Heart left ventricle (tissue), 16 donors: ENCODE results near the gene ADAMTS4. TPM values are rescaled to one million over a fixed set of nuclear protein-coding genes. Genes with fewer than 3 reads are reported as not detected.

ENCODE experiments used
- ATAC-seq, 4 donors: fragments of 200-7000 bp; cut with Tn5 transposase; one replicate each; pipeline ENCODE4 v1.9.1; 2020 to 2022; ENCODE audit warnings: moderate library complexity in 4 of 4, mild to moderate bottlenecking in 3 of 4, moderate number of reproducible peaks in 1 of 4
- DNase-seq, 5 donors: peaks; one replicate each; pipeline ENCODE4 v3.0.0-alpha.2; 2020
- H3K27ac ChIP-seq, 12 donors: fragments of 200-600 bp; sonication (generic) in 4 of 12; one replicate each; pipeline versions ENCODE4 v1.5.0 to v1.8.0; 2016 to 2022; ENCODE audit warnings: mild to moderate bottlenecking in 2 of 12
- H3K27me3 ChIP-seq, 9 donors: fragments of 200-600 bp; sonication (generic) in 2 of 9; one replicate each; pipeline versions ENCODE4 v1.5.1 to v1.8.0; 2016 to 2022; ENCODE audit warnings: mild to moderate bottlenecking in 3 of 9
- H3K36me3 ChIP-seq, 9 donors: fragments of 200-600 bp; sonication (generic) in 2 of 9; one replicate each; pipeline versions ENCODE4 v1.5.0 to v1.8.0; 2018 to 2022; ENCODE audit warnings: mild to moderate bottlenecking in 2 of 9
- H3K4me1 ChIP-seq, 12 donors: fragments of 200-600 bp; sonication (generic) in 4 of 12; one replicate each; pipeline versions ENCODE4 v1.5.0 to v1.8.0; 2016 to 2022; ENCODE audit warnings: mild to moderate bottlenecking in 3 of 12
- H3K4me3 ChIP-seq, 12 donors: fragments of 200-600 bp; sonication (generic) in 4 of 12; one replicate each; pipeline versions ENCODE4 v1.5.0 to v1.8.0; 2017 to 2022; ENCODE audit warnings: mild to moderate bottlenecking in 9 of 12, moderate library complexity in 4 of 12
- H3K9me3 ChIP-seq, 12 donors: fragments of 200-600 bp; sonication (generic) in 4 of 12; one replicate each; pipeline versions ENCODE4 v1.5.0 to v1.8.0; 2016 to 2022; ENCODE audit warnings: mild to moderate bottlenecking in 1 of 12
- CTCF ChIP-seq, 12 donors: fragments of 200-600 bp; sonication (generic) in 4 of 12; IDR thresholded peaks; one replicate each; pipeline versions ENCODE4 v1.5.0 to v1.8.0; 2018 to 2022; ENCODE audit warnings: antibody characterized with exemption in 12 of 12, mild to moderate bottlenecking in 5 of 12
- POLR2A ChIP-seq, 2 donors: fragments of 450-650 bp; IDR thresholded peaks; one replicate each; pipeline ENCODE4 v1.6.1; 2017; ENCODE audit warnings: antibody characterized with exemption in 2 of 2, mild to moderate bottlenecking in 2 of 2, moderate library complexity in 2 of 2
- WGBS, 4 donors: extraction: QIAGEN DNeasy Blood & Tissue Kit in 2 of 4; methylation state at CpG; one replicate each; pipeline versions ENCODE4 v1.1.5 to v1.1.7; 2013 to 2018; 5-methylcytosine and 5-hydroxymethylcytosine counted together
- intact Hi-C, 10 donors: fragments of 100-400 bp; cut with DNase I; formaldehyde crosslinking; loops; one replicate each; pipeline versions ENCODE4 v1.11.1 to v1.14.2; 2022
- polyA plus RNA-seq, 2 donors: library from polyadenylated mRNA; stranded (reverse); fragments of 200-250 nt; gene quantifications; one replicate each; pipeline ENCODE4 v1.2.3, GENCODE V29; 2013
- total RNA-seq, 9 donors: library from RNA; depleted of rRNA in 2 of 9; stranded (reverse); fragments of >200 nt in 2 of 9; fragmentation: NEBNext Ultra II Directional in 3 of 9; extraction: Animal tissue kit (Norgen Biotek cat#: 25700) in 3 of 9; gene quantifications; one replicate each; pipeline versions ENCODE4 v1.1.0 to v1.2.4, GENCODE V29; 2016 to 2023
- donor health status: ischemic (EF 13 %, LVEDD 7.1; RV severe dilation, severe dysfunction).
- donor health status: healthy with polysubstance abuse.
- donor health status: DM: no; HTN: yes; CAD: no.
- donor health status: DM: no; HTN: no; CAD: no.
- donor health status: ischemic (EF 25% LVEDD 6.9; RV normal size, moderate dysfunction).
- donor health status: ischemic (EF 25% LVEDD 5.7; RV mildly dilated, moderate dysfunction).
- donor health status: healthy.
- donor health status: DM: yes; HTN: yes; CAD: no.
- donor health status: ischemic (EF 35%, LVEDD 5.7; RV mildly dilated, moderate dysfunction).
- donor health status: nonischemic (EF 11% LVEDD 7.7; RV severe dilation, severe dysfunction).
- donor health status: DM: yes; HTN: yes; CAD: no.
- donor health status: PGD.
- donor health status: ischemic (EF 29% LVEDD 5.4; RV normal size, mild dysfunction).
- donor health status: nonischemic (EF 23%, LVEDD 6.1; RV moderate dilation, normal function).

The ADAMTS4 gene
- total and polyA plus RNA-seq, 11 donors, result 1.6 to 65.2 (median 6.1) TPM

DNA sequence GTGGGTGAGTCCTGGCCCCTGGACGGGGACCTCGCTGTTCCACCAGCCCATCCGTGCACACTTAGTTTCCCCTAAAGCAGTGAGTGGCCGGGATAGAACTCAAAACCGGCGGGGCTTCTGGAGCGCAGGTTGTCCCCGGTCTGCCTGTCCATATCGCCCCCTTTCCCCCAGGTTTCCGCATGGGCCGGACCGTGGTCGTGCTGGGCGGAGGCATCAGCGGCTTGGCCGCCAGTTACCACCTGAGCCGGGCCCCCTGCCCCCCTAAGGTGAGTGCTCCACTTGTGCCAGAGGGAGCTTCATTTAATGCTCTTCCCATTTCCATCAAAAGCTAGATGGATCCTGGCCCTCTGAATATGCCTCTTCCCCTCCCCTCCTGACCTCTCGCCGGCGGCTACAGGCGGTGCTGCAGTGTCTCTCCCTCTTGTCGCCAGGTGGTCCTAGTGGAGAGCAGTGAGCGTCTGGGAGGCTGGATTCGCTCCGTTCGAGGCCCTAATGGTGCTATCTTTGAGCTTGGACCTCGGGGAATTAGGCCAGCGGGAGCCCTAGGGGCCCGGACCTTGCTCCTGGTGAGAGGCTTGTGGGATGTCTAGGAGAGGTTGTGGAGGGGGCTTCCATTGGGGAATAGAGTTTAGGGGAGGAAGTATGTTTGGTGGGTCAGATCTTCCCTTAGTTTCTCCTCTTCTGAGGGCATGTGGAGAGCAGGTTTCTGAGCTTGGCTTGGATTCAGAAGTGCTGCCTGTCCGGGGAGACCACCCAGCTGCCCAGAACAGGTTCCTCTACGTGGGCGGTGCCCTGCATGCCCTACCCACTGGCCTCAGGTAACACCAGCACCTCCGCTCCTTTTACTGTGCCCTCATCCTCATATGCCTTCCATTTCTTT, 31.9 kb downstream of the ADAMTS4 start:
- Histone ChIP-seq H3K36me3 (peaks cover 0 to 70% (median 57%) of the 10 kb centered on the region in 9 donors), H3K9me3 (no peaks in the 10 kb centered on the region), H3K27me3 (no peaks in the 10 kb centered on the region), H3K4me1 (peaks cover 0 to 29% (median 20%) of the 10 kb centered on the region in 12 donors), H3K27ac (peak overlapping the region; percentile 75 to 92 (median 83)), H3K4me3 (peak overlapping the region; percentile 59 to 92 (median 77))
- WGBS, 4 donors, result 7 to 8% (median 8%) methylated on average over 32 to 33 of the region's 33 CpGs
- TF ChIP-seq CTCF (IDR thresholded peaks at IDR 0.05) (no peak), POLR2A (IDR thresholded peaks at IDR 0.05) (no peak)
- DNase-seq (no peak), ATAC-seq (peak in 1 of 4 donors; percentile 0)
- intact Hi-C loops, result no loop called here

DNA sequence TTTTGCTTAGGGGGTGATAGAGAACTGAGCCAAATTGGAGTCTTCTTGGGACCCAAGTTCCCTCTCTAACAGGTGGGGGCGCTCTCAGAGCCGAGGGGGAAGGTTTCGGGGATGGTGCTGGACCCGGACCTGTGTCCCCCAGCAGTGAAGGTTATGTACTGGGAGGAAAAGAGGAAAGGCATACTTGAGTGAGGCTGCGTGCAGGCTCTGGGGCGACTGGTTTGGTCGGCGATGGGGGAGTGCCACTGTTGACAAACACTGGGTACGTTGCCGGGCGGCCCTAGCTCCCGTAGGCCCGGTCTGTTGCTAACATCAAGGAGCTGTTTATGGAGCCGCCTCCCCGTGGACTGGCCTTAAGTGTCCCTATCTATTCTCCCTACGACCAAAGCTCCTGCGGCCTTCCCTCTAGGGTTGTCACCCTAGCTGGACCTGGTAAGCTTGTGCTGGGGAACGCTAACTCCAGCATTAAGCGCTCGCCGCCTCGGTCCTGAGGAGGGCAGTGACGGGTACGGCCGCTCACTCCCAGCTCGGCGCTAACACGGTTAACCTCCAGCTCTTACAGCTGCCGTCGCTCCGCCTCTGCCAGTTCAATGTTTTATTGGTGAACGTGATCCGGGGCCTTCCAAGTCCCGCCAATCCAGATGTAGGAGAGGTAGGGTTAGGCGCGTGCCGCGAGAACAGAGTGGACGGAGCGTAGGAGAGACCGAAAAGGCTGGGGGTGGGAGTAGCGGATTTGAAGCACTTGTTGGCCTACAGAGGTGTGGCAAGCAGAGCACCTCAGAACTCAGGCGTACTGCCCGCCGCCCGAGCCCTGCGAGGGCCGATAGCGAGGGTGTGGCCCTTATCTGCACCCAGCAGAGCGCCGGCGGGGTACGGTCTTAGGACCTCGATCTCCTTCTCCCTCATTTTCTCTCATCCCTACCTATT, 32.8 kb downstream of the ADAMTS4 start, which contains the start of gene PPOX:
PPOX (plus strand) TSS at position 685 of the 927 bp plus-strand sequence. CDS start 422 bp downstream, outside the sequence.
- DNase-seq (peak; percentile 96 to 98 (median 97)), ATAC-seq (peak; percentile 96 to 97 (median 96))
- TF ChIP-seq POLR2A (IDR thresholded peaks at IDR 0.05), result peak; percentile 42 to 67
- peak in 10 of 12 donors; percentile 16 to 57 (median 40) for TF ChIP-seq CTCF (IDR thresholded peaks at IDR 0.05)
- intact Hi-C loops, result no loop called here
- H3K4me3 ChIP-seq, result peak within 1 kb of the TSS; percentile 59 to 92 (median 77)
- H3K36me3 ChIP-seq, result peaks cover 0 to 64% (median 53%) of the 10 kb centered on the region in 9 donors
- 0 to 1% (median 0%) methylated on average over 39 to 54 of the region's 54 CpGs for WGBS, 4 donors
- H3K4me1 ChIP-seq, result peaks cover 0 to 35% (median 26%) of the 10 kb centered on the region in 12 donors
- no peaks in the 10 kb centered on the region for H3K9me3 ChIP-seq
- peak within 1 kb of the TSS; percentile 75 to 92 (median 84) for H3K27ac ChIP-seq
- no peaks in the 10 kb centered on the region for H3K27me3 ChIP-seq

- Histone ChIP-seq H3K36me3 (peaks cover 0 to 59% (median 46%) of the 10 kb centered on the region in 9 donors), H3K4me3 (peak overlapping the region in 11 of 12 donors; percentile 59 to 92 (median 78)), H3K27me3 (no peaks in the 10 kb centered on the region), H3K27ac (peak overlapping the region; percentile 75 to 92 (median 84)), H3K4me1 (peaks cover 0 to 44% (median 35%) of the 10 kb centered on the region in 12 donors), H3K9me3 (no peaks in the 10 kb centered on the region)
- DNase-seq (no peak), ATAC-seq (no peak)
- 56 to 63% (median 58%) methylated on average over 14 of the region's 14 CpGs for WGBS, 4 donors
- intact Hi-C loops, result no loop called here
- TF ChIP-seq POLR2A (IDR thresholded peaks at IDR 0.05) (no peak), CTCF (IDR thresholded peaks at IDR 0.05) (no peak)
Measured at GRCh38 chr1:161164901-161165610, 33.8 kb downstream of the ADAMTS4 start.
